Ectodermal cell (in vitro differentiated cells): ENCODE data around the gene IQGAP2.

Experiments used
- H3K27ac ChIP-seq: 2 replicates; pipeline ENCODE4 v1.7.0; 2013; ENCODE audit warnings: mild to moderate bottlenecking, low read depth, low read length; ENCODE audit not compliant: insufficient read depth, poor library complexity, severe bottlenecking
- H3K27me3 ChIP-seq: 2 replicates; pipeline ENCODE4 v1.7.0; 2013; ENCODE audit warnings: mild to moderate bottlenecking, low read length; ENCODE audit not compliant: insufficient read depth, control insufficient read depth, poor library complexity, severe bottlenecking
- H3K36me3 ChIP-seq: one replicate; pipeline ENCODE4 v1.7.0; 2013; ENCODE audit warnings: low read length; ENCODE audit not compliant: control insufficient read depth, insufficient read depth
- H3K4me1 ChIP-seq: one replicate; pipeline ENCODE4 v1.7.0; 2013; ENCODE audit warnings: low read length; ENCODE audit not compliant: control insufficient read depth, insufficient read depth
- H3K4me3 ChIP-seq: 2 replicates; pipeline ENCODE4 v1.7.0; 2013; ENCODE audit warnings: low read depth, low read length, control low read depth; ENCODE audit not compliant: insufficient read depth
- H3K9me3 ChIP-seq: 2 replicates; pipeline ENCODE4 v1.7.0; 2013; ENCODE audit warnings: mild to moderate bottlenecking, low read length, moderate library complexity; ENCODE audit not compliant: control insufficient read depth
- WGBS, 2 experiments: methylation state at CpG; one replicate each; pipeline ENCODE4 v1.1.7; 2013; ENCODE audit warnings: missing lambda C conversion rate in 2 of 2; 5-methylcytosine and 5-hydroxymethylcytosine counted together

Gene IQGAP2

DNA sequence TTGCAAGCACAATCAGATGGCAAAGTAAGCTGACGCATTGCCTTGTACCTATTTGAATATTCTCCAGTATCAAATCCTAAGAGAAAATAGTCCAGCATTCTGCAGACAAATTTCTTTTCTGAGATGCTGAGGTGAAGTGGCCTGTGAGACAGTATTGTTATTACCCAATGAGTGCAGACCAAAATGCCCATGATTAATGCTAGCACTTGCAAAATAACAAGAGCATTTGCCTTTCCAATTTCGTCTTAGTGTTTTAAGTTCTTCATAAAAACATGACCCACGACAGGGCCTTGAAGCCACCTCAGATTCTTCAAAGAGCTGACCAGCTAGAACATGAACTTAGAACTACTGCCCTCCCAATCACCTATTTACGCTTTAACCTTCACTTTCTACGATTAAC is 2.6 kb upstream of the IQGAP2 start:
- H3K9me3 ChIP-seq: no peaks in the 10 kb centered on the region
- H3K27ac ChIP-seq: no peak overlapping the region
- H3K36me3 ChIP-seq: no peaks in the 10 kb centered on the region
- peaks cover 6% of the 10 kb centered on the region for H3K27me3 ChIP-seq
- H3K4me1 ChIP-seq: no peaks in the 10 kb centered on the region
- WGBS, 2 experiments: 75 to 93% methylated on average over 3 to 5 of the region's 5 CpGs
- no peak overlapping the region for H3K4me3 ChIP-seq

DNA sequence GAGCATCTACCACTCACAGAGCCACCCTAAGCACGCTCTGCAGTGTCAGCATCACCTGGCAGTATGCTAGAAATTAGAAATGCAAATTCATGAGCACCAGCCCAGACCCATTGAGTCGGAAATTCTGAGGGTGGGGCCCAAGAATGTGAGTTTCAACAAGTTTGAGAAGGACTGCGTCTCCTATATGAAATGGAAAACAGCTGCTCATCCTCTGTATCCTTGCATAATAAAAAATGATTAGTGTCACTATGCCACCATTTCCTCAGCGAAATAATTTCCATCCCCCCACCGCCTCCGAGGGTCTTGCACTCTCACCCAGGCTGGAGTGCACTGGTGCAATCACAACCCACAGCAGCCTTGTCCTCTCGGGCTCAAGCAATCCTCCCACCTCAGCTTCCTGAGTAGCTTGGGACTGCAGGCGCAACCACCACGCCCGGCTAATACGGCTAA is 1.3 kb upstream of the IQGAP2 start:
- no peaks in the 10 kb centered on the region for H3K9me3 ChIP-seq
- no peak overlapping the region for H3K27ac ChIP-seq
- no peaks in the 10 kb centered on the region for H3K4me1 ChIP-seq
- H3K4me3 ChIP-seq: no peak overlapping the region
- H3K36me3 ChIP-seq: no peaks in the 10 kb centered on the region
- peaks cover 6% of the 10 kb centered on the region for H3K27me3 ChIP-seq
- 80 to 85% methylated on average over 11 of the region's 11 CpGs for WGBS, 2 experiments

- WGBS, 2 experiments: 20 to 24% methylated on average over 21 to 24 of the region's 25 CpGs
- no peak overlapping the region for H3K27ac ChIP-seq
- no peaks in the 10 kb centered on the region for H3K9me3 ChIP-seq
- H3K36me3 ChIP-seq: no peaks in the 10 kb centered on the region
- H3K4me1 ChIP-seq: no peaks in the 10 kb centered on the region
- H3K4me3 ChIP-seq: peak overlapping the region; percentile 81
- H3K27me3 ChIP-seq: peaks cover 6% of the 10 kb centered on the region
Observed at GRCh38 chr5:76402251-76402885, 717 bp upstream of the IQGAP2 start.

DNA sequence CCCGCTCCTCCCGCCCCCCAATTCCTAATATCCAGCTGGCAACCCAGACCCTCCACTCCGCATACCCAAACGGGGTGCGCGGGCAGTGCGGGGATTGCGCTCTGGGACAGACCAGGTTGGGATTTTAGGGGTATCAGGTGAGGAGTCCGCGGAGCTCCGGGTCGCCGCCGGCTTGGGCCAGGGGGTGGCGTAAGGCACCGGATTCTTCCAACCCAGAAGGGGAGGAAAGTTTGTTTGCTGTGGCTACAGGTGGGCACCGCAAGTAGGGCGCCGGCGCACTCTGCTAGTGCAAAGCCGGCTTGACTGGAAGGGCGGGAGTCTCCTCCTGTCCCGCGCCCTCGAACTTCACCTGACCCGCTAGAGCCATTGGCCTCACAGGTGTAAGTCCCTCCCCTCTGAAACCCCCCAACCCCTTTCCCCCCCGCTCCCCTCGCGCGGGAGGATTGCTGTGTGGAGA is 709 bp downstream of the IQGAP2 start:
- Histone ChIP-seq H3K4me1 (no peaks in the 10 kb centered on the region), H3K27me3 (peaks cover 6% of the 10 kb centered on the region), H3K27ac (no peak overlapping the region), H3K4me3 (peak overlapping the region; percentile 81), H3K9me3 (no peaks in the 10 kb centered on the region), H3K36me3 (no peaks in the 10 kb centered on the region)
- WGBS, 2 experiments: 1% methylated on average over 29 to 30 of the region's 30 CpGs

DNA sequence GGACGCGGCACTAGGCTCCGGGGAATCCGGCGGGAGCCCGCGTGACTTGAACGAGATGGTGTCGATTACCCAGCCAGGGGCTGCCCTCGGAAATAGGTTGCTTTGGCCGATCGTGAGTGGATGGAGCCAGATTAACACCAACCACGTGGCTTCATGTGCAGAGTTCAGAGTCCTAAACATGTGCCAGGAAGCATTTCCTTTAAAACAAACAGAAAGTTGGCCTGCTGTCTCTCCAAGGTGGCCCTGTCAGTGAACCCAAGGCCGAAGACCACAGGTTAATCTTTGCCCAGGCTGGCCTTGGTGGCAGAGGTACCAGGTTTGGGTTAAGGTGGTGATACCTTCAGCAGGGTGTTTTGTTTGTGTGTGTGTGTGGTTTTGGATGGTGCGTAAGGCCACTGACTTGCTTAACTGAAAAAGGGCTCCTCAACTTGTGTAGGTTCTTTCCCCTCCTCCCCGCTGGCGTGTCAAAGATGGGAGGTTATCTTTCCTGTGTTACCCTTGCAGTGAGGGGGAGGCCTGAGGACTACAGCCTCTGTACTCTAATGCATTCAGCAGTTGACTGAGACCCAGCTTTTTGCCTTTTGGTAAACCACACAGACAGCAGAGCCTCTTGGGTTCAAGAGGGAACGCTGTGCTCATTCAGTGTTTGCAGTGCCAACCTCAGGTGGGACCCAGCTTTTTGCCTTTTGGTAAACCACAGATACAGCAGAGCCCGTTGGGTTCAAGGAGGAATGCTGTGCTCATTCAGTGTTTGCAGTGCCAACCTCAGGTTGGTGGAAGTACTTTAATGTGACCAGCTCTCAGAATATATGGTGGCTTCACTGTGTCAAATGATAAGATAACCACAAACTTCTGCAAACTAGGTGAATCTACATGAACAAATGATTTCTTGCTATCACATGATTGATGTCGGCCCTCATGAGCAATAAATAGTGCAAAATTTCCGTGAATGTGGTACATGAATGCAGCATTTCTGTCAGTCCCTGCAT is 1.4 kb downstream of the IQGAP2 start:
- Histone ChIP-seq H3K4me1 (no peaks in the 10 kb centered on the region), H3K9me3 (no peaks in the 10 kb centered on the region), H3K4me3 (peak overlapping the region; percentile 81), H3K36me3 (no peaks in the 10 kb centered on the region), H3K27ac (no peak overlapping the region), H3K27me3 (peaks cover 6% of the 10 kb centered on the region)
- 39 to 40% methylated on average over 21 of the region's 21 CpGs for WGBS, 2 experiments

DNA sequence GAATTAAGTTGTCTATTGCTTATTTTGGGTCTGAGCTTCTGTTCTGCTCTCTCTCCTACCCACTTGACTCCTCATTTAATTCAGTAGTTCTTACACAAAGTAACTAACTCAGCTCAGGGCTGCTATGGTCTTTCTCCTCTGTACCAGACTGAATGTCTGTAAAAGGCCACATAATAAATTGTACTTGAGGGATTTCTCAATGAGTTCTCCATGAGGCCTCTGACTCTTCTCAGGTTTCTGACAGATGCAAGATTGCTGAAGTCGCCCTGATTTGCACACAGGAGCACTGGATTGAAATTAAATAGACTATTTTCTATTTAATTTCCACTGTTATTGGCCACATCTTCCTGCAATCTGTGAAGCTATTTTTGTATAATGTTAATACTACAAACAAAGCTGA is 2.9 kb downstream of the IQGAP2 start:
- H3K9me3 ChIP-seq: no peaks in the 10 kb centered on the region
- H3K36me3 ChIP-seq: no peaks in the 10 kb centered on the region
- no peaks in the 10 kb centered on the region for H3K4me1 ChIP-seq
- no peak overlapping the region for H3K4me3 ChIP-seq
- H3K27ac ChIP-seq: no peak overlapping the region
- peaks cover 6% of the 10 kb centered on the region for H3K27me3 ChIP-seq
- 75 to 100% methylated on average over 1 of the region's 1 CpG for WGBS, 2 experiments

DNA sequence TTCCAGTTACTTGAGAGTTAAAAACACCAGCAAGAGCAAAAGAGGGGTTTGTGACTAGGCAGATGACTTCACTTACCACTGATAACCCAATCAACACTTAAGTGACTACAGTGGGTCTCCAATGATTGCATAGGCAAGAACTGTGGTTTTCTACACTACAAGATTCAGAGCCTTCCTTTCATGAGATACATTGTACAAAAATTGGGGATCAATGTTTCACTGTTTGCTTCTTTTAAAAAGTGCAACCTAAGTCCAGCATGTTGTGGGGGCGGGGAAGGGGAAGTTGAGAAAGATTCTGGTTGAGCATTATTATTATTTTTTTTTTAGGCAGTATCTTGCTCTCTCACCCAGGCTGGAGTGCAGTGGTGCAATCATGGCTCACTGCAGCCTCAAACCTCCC is 3.6 kb downstream of the IQGAP2 start:
- Histone ChIP-seq H3K27me3 (peaks cover 6% of the 10 kb centered on the region), H3K4me1 (no peaks in the 10 kb centered on the region), H3K36me3 (no peaks in the 10 kb centered on the region), H3K27ac (no peak overlapping the region), H3K4me3 (no peak overlapping the region), H3K9me3 (no peaks in the 10 kb centered on the region)
- 90 to 92% methylated on average over 1 of the region's 1 CpG for WGBS, 2 experiments

GRCh38 chr5:76408104-76408654 is 5.1 kb downstream of the IQGAP2 start:
- WGBS, 2 experiments: 94 to 96% methylated on average over 7 of the region's 7 CpGs
- H3K27ac ChIP-seq: no peak overlapping the region
- peaks cover 6% of the 10 kb centered on the region for H3K27me3 ChIP-seq

DNA sequence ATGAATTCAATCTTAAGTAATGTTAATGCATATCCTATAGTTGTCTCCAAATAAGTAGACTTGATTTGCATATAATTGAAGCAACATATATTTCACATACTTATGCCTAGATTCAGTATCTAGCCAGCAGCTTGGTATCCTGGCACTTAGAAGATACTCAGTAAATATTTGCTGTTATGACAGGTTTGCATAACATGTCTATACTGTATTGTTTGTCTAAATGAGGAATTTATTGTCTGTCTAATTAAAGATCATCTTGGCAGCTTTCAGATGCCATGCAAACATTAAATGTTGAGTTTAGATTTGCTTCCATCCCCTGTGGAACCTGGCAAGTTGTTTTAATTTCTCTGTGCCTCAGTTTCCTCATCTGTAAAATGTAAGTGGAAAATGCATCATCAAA is 9.4 kb downstream of the IQGAP2 start:
- Histone ChIP-seq H3K4me1 (no peaks in the 10 kb centered on the region), H3K27ac (no peak overlapping the region), H3K27me3 (no peaks in the 10 kb centered on the region), H3K4me3 (no peak overlapping the region), H3K36me3 (no peaks in the 10 kb centered on the region), H3K9me3 (no peaks in the 10 kb centered on the region)

More at GRCh38 chr5:76408104-76408654, 5.1 kb downstream of the IQGAP2 start:
- Histone ChIP-seq H3K36me3 (no peaks in the 10 kb centered on the region), H3K4me3 (no peak overlapping the region), H3K9me3 (no peaks in the 10 kb centered on the region), H3K4me1 (no peaks in the 10 kb centered on the region)

GRCh38 chr5:76413746-76414145 is 10.7 kb downstream of the IQGAP2 start:
- Histone ChIP-seq H3K27ac (no peak overlapping the region), H3K36me3 (no peaks in the 10 kb centered on the region), H3K9me3 (no peaks in the 10 kb centered on the region), H3K4me1 (no peaks in the 10 kb centered on the region), H3K4me3 (no peak overlapping the region), H3K27me3 (no peaks in the 10 kb centered on the region)
- 97% methylated on average over 5 of the region's 5 CpGs for WGBS, 2 experiments
